Lower leg skin (tissue), 3 donors: ENCODE results near the gene RASSF3.

Source experiments
- POLR2A ChIP-seq, 2 donors: fragments of 450-650 bp; IDR thresholded peaks; one replicate each; pipeline ENCODE4 v1.6.1; 2016 to 2017; ENCODE audit warnings: antibody characterized with exemption in 2 of 2, mild to moderate bottlenecking in 1 of 2, moderate library complexity in 1 of 2
- TF ChIP-seq, protein P1 (sequence below), 3 donors: fragments of 450-650 bp; IDR thresholded peaks; one replicate each; pipeline ENCODE4 v1.5.1; 2016; ENCODE audit warnings: antibody characterized with exemption in 3 of 3, mild to moderate bottlenecking in 3 of 3, moderate library complexity in 2 of 3

DNA sequence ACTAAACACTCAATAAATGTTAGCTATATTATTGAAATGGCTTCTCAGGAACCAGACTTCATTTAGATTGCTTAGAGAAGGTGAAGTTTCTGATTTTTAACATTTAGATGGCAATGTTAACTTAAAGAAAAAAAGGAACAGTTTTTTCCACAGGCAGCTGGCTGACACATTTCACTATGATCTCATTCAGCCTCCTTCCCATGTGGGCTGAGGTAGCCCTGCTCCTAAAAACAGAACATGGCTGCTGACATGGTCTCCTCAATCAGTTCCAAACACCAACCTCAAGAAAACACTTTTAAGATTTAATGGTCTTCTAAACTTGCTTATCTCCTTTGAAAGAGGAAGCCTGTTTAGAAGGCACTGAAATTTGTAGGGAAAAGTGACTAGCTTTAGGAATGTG is 125.1 kb downstream of the RASSF3 start:
- TF ChIP-seq, protein P1, sequence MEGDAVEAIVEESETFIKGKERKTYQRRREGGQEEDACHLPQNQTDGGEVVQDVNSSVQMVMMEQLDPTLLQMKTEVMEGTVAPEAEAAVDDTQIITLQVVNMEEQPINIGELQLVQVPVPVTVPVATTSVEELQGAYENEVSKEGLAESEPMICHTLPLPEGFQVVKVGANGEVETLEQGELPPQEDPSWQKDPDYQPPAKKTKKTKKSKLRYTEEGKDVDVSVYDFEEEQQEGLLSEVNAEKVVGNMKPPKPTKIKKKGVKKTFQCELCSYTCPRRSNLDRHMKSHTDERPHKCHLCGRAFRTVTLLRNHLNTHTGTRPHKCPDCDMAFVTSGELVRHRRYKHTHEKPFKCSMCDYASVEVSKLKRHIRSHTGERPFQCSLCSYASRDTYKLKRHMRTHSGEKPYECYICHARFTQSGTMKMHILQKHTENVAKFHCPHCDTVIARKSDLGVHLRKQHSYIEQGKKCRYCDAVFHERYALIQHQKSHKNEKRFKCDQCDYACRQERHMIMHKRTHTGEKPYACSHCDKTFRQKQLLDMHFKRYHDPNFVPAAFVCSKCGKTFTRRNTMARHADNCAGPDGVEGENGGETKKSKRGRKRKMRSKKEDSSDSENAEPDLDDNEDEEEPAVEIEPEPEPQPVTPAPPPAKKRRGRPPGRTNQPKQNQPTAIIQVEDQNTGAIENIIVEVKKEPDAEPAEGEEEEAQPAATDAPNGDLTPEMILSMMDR (IDR thresholded peaks at IDR 0.05) = no peak
- TF ChIP-seq POLR2A (IDR thresholded peaks at IDR 0.05) = no peak
